Measurements from ENCODE around the gene INTS3.

INTS3 gene

DNA sequence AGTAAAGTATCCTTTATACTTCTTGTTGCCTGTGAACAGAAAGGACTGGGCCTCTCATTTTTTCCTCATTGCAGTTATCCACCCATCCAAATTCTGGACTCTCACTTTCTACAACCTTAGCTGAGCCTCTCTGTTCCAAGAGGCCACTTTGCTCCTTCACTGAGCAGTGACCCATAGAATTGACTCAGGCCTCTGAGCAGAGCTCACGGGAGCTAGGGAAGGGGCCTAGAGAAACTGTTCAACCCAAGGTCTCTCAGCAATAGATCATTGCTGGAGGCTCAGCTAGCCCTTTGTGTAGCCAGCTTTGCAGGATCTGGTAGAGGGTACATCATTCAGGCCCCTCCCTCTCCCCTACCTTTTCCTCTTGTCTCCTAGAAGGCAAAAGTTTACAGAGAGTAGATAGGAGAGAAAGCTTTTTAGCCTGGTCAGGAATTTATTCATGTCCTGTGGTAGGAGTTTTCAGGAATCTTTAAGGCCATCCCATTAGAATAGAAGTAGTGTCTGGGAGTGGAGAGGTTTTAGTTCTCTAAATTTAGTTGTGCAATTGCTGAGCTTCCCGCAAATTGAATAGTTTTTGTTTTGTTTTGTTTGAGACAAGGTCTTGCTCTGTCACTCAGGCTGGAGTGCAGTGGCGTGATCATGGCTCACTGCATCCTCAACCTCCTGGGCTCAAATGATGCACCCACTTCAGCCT is 6.7 kb downstream of the INTS3 start:
- TF ChIP-seq, protein P1, sequence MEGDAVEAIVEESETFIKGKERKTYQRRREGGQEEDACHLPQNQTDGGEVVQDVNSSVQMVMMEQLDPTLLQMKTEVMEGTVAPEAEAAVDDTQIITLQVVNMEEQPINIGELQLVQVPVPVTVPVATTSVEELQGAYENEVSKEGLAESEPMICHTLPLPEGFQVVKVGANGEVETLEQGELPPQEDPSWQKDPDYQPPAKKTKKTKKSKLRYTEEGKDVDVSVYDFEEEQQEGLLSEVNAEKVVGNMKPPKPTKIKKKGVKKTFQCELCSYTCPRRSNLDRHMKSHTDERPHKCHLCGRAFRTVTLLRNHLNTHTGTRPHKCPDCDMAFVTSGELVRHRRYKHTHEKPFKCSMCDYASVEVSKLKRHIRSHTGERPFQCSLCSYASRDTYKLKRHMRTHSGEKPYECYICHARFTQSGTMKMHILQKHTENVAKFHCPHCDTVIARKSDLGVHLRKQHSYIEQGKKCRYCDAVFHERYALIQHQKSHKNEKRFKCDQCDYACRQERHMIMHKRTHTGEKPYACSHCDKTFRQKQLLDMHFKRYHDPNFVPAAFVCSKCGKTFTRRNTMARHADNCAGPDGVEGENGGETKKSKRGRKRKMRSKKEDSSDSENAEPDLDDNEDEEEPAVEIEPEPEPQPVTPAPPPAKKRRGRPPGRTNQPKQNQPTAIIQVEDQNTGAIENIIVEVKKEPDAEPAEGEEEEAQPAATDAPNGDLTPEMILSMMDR (conservative IDR thresholded peaks at IDR 0.05; ENCODE audit: low read depth, low read length): no peak
- H3K4me3 ChIP-seq (ENCODE audit: low read length): no peak overlapping the region
- no peak for DNase-seq (ENCODE audit: low read depth)

- no peak overlapping the region for H3K4me3 ChIP-seq (ENCODE audit: low read length)
- no peak for DNase-seq (ENCODE audit: low read depth)
- TF ChIP-seq, protein P1 (conservative IDR thresholded peaks at IDR 0.05; ENCODE audit: low read depth, low read length): no peak
Observed at GRCh38 chr1:153735090-153735420, 7.2 kb downstream of the INTS3 start.

DNA sequence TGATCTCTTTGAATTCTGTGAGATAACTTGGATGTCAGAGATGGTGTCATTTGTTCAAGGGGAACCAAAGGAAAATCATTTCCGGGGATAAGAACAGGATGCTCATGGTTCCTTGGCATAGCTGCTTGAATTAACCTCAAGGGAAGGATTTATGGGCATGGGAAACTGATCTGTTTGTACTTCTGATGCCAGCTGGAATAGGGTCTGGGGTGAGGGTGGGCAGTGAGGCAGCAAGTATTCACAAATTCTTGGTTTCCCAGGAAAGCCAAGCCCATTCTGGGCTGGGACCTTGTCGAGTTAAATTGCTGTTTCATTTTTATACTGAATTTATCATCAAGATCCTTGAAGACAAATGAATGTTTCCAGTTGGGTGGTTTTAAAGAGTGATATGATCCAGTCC is 14.1 kb downstream of the INTS3 start:
- H3K4me3 ChIP-seq (ENCODE audit: low read length): no peak overlapping the region
- TF ChIP-seq, protein P1 (conservative IDR thresholded peaks at IDR 0.05; ENCODE audit: low read depth, low read length): no peak
- no peak for DNase-seq (ENCODE audit: low read depth)

DNA sequence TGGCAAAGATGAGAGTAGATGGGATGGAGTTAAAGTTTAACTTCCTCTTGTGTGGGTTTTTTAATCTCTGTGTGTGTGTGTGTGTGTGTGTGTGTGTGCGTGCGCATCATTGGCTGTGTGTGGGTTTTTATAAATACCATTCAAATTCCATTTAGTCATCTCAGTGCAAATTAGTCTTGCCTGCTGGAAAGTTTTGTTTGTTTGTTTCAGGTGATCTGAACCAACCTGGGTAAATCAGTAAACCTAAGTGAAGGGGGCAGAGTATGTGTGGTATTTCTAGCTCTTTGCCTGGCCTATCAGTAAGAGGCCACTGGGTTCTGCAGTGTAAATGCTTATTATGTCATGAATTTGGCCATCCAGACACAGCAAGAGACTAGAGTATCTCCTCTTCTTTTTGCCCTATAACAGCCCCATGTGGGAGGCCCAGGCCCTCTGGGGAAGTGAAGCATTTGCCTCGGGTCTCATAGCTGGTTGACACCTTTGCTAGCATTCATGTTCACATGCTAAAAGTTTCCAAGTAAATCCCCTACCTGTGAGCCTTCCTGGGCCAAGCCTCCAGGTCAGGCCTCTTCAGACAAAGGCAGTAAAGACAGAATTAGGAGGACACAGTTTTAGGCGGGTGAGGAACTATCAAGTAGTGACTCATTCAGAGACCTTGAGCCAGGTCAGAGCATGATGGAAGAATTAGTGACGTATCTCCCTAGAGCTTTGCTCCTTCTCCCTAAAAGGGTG is 14.7 kb downstream of the INTS3 start:
- no peak overlapping the region for H3K4me3 ChIP-seq (ENCODE audit: low read length)
- DNase-seq (ENCODE audit: low read depth): no peak
- TF ChIP-seq, protein P1 (conservative IDR thresholded peaks at IDR 0.05; ENCODE audit: low read depth, low read length): no peak

DNA sequence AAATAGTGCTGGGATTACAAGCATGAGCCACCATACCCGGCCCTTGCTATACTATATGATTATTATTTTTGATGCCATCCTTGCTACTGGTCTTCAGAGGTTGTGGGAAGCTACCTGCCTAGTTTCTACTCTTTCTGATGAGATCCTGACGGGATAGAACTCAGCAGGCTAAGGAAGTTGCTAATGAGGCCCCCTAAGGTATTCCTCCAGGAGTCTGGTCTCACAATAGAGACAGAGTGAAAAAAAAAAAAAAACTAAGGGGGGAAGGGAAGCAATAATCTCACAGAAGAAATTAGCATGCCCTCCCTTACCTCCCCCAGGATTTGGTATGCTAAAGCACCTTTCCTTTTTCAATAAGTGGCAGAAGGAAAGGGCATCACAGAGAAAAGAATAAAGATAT is 17.6 kb downstream of the INTS3 start:
- H3K4me3 ChIP-seq (ENCODE audit: low read length): no peak overlapping the region
- TF ChIP-seq, protein P1 (conservative IDR thresholded peaks at IDR 0.05; ENCODE audit: low read depth, low read length): no peak

GRCh38 chr1:153746174-153746573 is 18.3 kb downstream of the INTS3 start:
- TF ChIP-seq, protein P1 (conservative IDR thresholded peaks at IDR 0.05; ENCODE audit: low read depth, low read length): no peak
- H3K4me3 ChIP-seq (ENCODE audit: low read length): no peak overlapping the region
- no peak for DNase-seq (ENCODE audit: low read depth)

More for the DNA sequence above, 17.6 kb downstream of the INTS3 start:
- DNase-seq (ENCODE audit: low read depth): no peak

GRCh38 chr1:153748903-153749302 is 21.1 kb downstream of the INTS3 start:
- H3K4me3 ChIP-seq (ENCODE audit: low read length): no peak overlapping the region
- TF ChIP-seq, protein P1 (conservative IDR thresholded peaks at IDR 0.05; ENCODE audit: low read depth, low read length): no peak
- no peak for DNase-seq (ENCODE audit: low read depth)

Data from retinal pigment epithelial cell (primary cell).